Testis (tissue), 2 donors: ENCODE data around the gene ADARB1.

Experiments used
- CTCF ChIP-seq, 3 experiments: fragments of 450-650 bp in 2 of 3; fragments of 200-600 bp in 1 of 3; sonication (generic) in 1 of 3; IDR thresholded peaks; one replicate each; pipeline ENCODE4 v1.5.1; 2016 to 2019; ENCODE audit warnings: antibody characterized with exemption in 3 of 3, mild to moderate bottlenecking in 2 of 3, moderate library complexity in 1 of 3
- POLR2A ChIP-seq: fragments of 450-650 bp; IDR thresholded peaks from one replicate; pipeline ENCODE4 v1.6.1; 2017; ENCODE audit warnings: antibody characterized with exemption, mild to moderate bottlenecking, moderate library complexity

- TF ChIP-seq CTCF (IDR thresholded peaks at IDR 0.05), result no peak
- TF ChIP-seq POLR2A, result no peak
These were observed 134.2 kb downstream of the ADARB1 start for GRCh38 chr21:45208627-45208951.
